ENCODE measurements around the gene PRSS56. TPM values are rescaled to one million over a fixed set of nuclear protein-coding genes. Genes with fewer than 3 reads are reported as not detected.

PRSS56 gene
- total and polyA plus RNA-seq, 2 of the 8 experiments (the other 6 are each of a cell fraction or from before 2014, with no cell fraction given): 0.03 TPM; not detected in 1

DNA sequence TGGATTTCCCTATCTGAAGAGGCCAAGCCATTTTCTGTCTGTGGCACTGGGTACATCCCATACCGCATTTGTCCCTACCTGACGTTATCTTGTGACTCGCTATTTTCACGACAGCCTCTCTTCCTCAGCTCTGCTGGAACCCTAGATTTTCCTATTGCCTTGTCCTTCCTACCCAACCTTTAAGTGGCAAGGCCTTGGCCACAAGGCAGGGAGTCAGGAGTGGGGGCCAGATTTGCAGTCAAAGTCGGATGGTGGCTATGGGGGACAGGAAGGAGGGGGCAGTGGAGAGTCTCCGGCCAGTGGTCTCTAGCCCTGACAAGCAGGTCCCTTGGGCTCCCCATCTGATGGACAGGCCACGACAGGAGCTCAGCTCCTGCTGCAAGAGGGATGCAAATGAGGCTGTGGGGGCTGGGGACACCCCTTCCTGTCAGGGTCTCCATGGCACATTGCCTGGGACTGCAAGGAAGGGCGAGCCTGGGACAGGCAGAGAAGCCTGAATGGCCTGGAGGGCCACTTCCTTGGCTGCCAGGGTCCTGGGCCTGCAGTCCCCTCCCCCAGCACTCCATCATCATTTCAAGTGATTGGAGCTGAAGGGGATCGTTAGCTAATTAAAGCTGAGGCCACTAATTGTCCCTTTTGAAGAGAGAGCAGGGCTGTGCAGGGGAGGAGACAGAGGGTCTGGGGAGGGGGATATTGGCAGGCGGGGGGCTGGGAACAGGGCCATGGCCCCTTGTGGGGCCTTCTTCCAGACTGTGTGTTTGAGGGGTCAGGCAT, 26.3 kb upstream of the PRSS56 start (continued):
- TF ChIP-seq CHD7 (IDR thresholded peaks at IDR 0.05; ENCODE audit: insufficient replicate concordance, low read length): no peak
- no peak for TF ChIP-seq TEAD4 (IDR thresholded peaks at IDR 0.05; ENCODE audit: low read depth, low read length)

Data from H1 (cell line).